ENCODE results near the gene DNAJB12.

DNA sequence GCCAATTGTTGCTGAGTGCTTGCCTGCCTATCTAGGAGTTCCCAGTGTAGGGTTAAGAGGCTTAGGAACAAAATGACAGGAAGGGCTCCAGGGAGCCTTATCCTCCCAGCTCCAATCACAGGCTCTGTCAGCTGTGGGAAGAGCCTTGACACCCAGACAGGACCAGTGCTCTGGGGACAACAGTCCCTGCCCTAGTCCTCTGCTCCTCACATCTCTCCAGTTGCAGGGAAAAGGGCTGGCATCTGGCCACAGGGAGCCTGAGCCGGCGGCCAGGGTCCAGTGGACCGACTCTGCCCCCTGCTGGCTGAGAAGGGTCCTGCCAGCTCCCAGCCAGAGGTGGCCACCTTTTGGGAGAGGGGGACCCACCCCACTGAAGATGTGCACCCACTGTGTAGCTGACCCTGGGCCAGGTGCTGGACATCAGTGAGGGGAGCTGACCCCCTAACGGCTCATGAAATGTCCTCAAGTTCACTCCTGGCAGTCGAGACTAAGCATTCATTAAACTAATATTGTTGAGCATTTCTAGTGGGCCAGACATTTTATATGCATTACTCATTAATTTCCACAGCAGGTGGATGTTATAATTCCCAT, 17.6 kb downstream of the DNAJB12 start:
- TF ChIP-seq, protein P1, sequence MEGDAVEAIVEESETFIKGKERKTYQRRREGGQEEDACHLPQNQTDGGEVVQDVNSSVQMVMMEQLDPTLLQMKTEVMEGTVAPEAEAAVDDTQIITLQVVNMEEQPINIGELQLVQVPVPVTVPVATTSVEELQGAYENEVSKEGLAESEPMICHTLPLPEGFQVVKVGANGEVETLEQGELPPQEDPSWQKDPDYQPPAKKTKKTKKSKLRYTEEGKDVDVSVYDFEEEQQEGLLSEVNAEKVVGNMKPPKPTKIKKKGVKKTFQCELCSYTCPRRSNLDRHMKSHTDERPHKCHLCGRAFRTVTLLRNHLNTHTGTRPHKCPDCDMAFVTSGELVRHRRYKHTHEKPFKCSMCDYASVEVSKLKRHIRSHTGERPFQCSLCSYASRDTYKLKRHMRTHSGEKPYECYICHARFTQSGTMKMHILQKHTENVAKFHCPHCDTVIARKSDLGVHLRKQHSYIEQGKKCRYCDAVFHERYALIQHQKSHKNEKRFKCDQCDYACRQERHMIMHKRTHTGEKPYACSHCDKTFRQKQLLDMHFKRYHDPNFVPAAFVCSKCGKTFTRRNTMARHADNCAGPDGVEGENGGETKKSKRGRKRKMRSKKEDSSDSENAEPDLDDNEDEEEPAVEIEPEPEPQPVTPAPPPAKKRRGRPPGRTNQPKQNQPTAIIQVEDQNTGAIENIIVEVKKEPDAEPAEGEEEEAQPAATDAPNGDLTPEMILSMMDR (conservative IDR thresholded peaks at IDR 0.05; ENCODE audit: low read depth, low read length): peak; percentile 84
- TF ChIP-seq EZH2 (IDR thresholded peaks at IDR 0.05; ENCODE audit: low read length, unreplicated experiment) (no peak), EZH2phosphoT487 (IDR thresholded peaks at IDR 0.05; ENCODE audit: borderline replicate concordance, low read length) (no peak)
